WI38 (cell line): ENCODE data around the gene MRPL58.
"Not testable (repeated sequence)": the region's sequence is repeated elsewhere in the genome, so short reads cannot be mapped to it uniquely, and the experiment has no call there.

Experiments used
- H3K4me3 ChIP-seq: 2 replicates; pipeline ENCODE4 v1.5.1; 2011; ENCODE audit warnings: low read depth, mild to moderate bottlenecking, control low read depth, low read length
- TF ChIP-seq, protein P1 (sequence below): IDR thresholded peaks from 2 replicates; pipeline ENCODE4 v1.5.1; 2012; ENCODE audit warnings: low read depth, mild to moderate bottlenecking, control low read depth, low read length

MRPL58 gene

DNA sequence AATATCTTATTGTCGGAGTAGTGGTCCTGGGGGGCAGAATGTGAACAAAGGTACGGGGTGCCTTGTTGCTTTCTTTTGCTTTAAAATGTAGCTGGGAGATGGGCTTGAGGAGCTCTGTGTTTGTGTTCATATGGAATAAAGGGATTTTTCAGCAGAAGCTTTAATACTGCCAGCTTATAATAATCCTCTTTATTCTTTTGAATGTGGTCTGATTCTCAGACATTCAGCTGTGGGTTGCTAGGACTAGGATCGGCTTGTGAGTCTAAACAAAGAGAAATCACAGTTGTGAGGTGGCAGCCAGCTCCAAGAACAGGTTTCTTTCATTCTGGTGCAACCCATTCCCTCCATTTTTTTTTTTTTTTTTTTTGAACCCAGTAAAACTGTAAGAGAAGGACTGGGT, 7.2 kb downstream of the MRPL58 start:
- TF ChIP-seq, protein P1, sequence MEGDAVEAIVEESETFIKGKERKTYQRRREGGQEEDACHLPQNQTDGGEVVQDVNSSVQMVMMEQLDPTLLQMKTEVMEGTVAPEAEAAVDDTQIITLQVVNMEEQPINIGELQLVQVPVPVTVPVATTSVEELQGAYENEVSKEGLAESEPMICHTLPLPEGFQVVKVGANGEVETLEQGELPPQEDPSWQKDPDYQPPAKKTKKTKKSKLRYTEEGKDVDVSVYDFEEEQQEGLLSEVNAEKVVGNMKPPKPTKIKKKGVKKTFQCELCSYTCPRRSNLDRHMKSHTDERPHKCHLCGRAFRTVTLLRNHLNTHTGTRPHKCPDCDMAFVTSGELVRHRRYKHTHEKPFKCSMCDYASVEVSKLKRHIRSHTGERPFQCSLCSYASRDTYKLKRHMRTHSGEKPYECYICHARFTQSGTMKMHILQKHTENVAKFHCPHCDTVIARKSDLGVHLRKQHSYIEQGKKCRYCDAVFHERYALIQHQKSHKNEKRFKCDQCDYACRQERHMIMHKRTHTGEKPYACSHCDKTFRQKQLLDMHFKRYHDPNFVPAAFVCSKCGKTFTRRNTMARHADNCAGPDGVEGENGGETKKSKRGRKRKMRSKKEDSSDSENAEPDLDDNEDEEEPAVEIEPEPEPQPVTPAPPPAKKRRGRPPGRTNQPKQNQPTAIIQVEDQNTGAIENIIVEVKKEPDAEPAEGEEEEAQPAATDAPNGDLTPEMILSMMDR: no peak
- no peak overlapping the region for H3K4me3 ChIP-seq

DNA sequence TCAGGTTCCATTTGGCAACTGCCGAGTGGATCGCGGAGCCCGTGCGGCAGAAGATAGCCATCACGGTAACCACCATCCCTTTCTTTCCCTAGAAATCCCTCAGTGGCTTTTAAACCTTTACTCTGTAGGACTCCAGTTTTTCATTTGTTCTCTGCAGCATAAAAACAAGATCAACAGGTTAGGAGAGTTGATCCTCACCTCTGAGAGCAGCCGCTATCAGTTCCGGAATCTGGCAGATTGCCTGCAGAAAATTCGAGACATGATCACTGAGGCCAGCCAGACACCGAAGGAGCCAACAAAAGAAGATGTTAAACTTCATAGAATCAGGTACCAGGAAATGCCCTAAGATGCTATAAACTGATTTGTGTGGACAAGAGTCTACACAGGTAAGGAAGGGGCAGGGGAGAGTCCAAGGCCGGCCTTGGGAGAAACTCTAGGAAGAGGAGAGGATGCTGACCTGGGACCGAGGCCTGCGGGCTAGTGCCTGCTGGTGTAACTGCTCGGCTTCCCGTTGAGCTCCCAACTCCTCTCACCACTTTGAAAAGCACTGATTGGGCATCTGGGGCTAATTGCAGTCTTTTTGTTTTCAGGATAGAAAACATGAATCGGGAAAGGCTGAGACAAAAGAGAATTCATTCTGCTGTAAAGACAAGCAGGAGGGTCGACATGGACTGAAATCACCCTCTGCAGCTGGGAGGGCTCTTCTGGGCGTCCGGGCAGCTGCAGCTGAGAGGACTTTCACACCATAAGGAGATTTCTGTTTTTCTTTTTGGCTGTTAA, 8.1 kb downstream of the MRPL58 start:
- TF ChIP-seq, protein P1: no peak
- H3K4me3 ChIP-seq: no peak overlapping the region

DNA sequence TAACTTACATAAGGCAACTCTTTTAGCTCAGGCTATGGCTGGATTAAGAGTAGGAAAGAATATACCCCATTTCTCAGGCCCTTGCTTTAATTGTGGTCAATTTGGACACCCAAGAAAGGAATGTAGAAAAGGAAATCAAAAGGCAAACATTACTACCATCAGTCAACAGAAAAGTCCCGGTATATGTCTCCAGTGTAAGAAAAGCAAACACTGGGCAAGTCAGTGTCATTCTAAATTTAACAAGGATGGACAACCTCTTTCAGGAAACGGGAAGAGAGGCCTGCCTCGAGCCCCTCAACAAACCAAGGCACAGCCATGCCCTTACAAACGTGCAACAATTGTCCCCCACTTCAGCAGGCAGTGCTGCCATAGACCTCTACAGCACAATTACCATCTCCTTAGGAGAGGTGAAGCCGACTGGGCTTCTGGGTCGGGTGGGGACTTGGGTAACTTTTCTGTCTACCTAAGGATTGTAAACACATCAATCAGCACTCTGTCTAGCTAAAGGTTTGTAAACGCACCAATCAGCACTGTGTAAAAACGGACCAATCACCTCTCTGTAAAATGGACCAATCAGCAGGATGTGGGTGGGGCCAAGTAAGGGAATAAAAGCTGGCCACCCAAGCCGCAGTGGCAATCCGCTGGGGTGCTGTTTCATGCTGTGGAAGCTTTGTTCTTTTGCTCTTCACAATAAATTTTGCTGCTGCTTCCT, 12.4 kb downstream of the MRPL58 start:
- TF ChIP-seq, protein P1: no peak
- no peak overlapping the region for H3K4me3 ChIP-seq

DNA sequence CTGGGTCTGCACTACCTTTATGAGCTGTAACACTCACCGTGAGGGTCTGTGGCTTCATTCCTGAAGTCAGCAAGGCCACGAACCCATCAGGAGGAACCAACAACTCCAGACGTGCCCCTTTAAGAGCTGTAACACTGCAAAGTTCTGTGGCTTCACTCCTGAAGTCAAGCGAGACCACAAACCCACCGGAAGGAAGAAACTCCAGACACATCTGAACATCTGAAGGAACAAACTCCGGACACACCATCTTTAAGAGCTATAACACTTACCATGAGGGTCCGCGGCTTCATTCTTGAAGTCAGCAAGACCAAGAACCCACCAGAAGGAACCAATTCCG, 12.9 kb downstream of the MRPL58 start:
- H3K4me3 ChIP-seq: not testable (repeated sequence)

DNA sequence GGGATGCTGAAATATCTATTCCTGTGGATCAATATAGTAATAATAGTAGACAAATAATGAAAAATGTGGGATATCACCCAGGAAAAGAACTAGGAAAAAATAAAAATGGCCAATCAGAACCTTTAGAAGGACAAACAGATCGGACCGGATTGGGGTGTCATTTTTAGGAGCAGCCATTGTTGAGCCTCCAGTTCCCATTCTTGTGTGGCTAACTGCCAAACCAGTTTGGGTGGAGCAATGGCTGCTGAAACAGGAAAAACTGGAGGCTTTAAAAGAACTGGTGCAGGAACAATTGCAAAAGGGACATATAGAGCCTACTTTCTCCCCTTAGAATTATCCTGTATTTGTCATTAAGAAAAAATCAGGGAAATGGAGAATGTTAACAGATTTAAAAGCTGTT, 14.2 kb downstream of the MRPL58 start:
- not testable (repeated sequence) for H3K4me3 ChIP-seq

DNA sequence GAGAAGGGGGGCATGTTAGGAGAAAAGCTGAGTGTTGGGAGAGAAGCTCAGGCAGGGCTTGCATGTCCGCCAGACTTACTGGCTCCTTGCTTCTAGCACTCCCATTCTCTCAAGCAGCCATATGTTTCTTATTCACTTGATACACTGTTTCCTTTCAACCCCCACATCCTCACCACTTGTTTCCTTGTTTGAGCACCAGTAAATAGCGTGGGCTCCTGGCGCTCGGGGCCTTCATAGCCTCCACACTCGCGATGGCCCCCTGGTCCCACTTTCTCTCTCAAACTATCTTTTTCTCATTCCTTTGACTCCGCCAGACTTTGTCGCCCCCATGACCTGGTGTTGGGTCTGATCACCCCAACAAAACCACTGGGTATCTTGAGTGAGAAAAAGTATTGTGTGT, 17.7 kb downstream of the MRPL58 start:
- TF ChIP-seq, protein P1: no peak
- no peak overlapping the region for H3K4me3 ChIP-seq

DNA sequence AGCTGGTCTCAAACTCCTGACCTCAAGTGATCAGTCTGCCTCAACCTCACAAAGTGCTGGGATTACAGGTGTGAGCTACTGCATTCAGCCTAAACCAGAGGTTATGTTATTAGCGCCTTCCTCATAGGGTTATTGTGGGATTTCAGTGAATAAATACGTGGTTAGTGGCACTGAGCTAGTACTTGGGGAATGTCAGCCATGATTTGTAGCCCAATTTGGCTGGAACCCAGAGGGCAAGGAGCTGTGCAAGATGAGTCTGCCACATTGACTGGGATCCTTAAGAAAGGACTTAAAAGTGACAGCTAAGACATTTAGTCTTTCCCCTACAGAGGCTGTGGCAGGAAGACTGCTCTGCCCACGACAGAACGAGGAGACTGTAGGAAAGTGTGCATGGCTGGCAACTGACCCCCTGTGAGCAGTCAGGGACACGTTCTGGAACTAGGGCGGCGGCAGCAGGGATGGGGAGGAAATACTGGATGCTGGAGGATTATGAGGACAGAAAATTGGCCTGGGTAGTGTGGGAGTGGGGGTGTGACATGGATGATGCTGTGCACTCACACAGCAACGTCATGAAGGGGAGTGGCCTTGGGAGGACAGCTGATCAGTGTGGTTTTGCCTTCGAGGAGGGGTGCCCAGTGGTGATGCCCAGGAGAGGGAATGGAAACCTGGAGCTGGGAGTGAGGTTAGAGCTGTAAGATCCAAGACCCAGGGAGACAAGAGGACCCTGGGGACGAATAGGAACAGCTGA, 19.7 kb downstream of the MRPL58 start:
- TF ChIP-seq, protein P1: no peak
- peak overlapping the region; percentile 73 for H3K4me3 ChIP-seq

DNA sequence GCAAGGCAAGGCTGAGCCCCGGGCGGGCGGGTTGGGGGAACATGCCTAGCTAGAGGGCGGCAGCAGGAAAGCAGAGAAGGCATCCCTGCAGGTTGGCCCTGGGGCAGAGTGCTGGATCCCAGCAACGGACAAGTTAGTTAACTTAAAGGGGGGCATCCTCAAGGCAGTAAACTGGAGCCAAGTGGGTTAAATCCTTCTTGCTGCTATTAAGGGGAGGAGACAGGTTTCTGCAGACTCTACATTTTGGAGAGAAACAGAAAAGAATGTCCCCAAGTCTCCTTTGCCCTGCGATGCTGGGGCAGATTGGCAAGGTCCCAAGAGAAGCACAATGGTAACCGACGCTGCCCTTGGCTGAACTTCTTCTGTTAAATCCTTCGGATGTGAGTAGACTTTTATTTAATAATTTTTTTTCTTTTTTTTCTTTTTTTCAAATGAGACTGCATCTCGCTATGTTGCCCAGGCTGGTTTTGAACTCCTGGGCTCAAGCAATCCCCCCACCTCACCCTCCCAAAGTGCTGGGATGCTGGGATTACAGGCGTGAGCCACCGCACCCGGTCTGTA, 20.3 kb downstream of the MRPL58 start:
- peak overlapping the region; percentile 73 for H3K4me3 ChIP-seq
- TF ChIP-seq, protein P1: no peak
